ENCODE results near the gene IP6K3.

IP6K3 gene

DNA sequence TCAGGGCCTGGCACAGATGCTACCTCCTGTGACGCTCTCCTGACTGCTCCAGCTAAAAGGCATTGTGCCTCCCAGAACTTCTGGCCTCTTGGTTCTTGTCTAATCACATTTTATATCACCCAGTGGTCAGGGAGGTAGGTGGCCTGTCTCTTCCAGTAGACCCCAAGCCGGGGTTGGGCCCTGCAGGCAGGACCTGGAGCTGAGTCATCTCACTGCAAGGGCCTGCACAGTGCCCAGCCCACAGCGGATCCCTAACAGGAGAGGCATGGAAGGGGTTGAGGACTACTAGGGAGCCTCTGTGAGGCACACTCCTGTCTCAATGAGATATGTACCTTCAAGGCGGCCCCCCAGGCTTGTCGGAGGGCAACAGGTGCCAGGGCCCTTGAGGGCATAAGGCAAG is 35.9 kb upstream of the IP6K3 start:
- H3K27ac ChIP-seq: no peak overlapping the region

DNA sequence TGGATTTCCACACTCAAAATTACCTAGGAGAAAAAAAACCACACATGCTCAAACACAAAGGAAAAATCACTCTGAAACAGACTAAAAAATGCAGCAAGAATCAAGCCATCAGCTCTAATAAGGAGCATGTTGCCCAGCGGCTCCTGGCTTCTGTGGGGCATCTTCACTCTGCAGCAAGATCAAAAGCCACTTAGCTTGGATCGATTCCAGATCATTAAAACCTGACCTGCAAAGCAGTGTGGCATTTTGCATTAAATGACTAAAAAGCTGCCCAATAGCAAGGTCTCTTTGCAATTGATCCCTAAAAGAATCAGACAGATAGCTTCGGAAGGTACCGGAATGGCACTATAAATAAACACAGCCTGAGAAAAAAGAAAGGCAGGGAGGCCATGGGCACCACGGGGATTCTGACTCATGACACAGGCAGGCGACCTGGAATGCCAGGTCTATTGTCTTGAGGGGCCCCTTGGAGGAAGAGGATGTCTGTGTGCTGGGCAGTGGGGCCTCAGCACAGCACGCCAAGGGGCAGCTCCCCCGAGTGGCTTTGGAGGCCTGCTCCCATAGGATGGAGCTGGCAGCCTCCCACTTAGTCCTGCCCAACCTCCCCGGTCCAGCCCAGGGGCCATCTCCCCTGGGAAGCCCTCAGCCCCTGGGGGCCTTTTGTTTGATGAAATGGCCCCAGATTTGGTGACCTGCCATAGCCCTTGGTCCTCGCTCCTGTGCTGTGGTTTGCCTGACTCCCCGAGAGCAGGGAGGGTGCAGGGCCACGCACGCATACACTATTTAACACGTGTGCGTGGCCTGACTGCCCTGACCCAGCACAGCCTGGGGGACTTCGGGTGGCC is 34.6 kb upstream of the IP6K3 start:
- H3K27ac ChIP-seq: no peak overlapping the region
- TF ChIP-seq ZFX (IDR thresholded peaks at IDR 0.05): no peak

More for the DNA sequence above, 35.9 kb upstream of the IP6K3 start:
- TF ChIP-seq ZFX (IDR thresholded peaks at IDR 0.05): no peak
- TF ChIP-seq, protein P1, sequence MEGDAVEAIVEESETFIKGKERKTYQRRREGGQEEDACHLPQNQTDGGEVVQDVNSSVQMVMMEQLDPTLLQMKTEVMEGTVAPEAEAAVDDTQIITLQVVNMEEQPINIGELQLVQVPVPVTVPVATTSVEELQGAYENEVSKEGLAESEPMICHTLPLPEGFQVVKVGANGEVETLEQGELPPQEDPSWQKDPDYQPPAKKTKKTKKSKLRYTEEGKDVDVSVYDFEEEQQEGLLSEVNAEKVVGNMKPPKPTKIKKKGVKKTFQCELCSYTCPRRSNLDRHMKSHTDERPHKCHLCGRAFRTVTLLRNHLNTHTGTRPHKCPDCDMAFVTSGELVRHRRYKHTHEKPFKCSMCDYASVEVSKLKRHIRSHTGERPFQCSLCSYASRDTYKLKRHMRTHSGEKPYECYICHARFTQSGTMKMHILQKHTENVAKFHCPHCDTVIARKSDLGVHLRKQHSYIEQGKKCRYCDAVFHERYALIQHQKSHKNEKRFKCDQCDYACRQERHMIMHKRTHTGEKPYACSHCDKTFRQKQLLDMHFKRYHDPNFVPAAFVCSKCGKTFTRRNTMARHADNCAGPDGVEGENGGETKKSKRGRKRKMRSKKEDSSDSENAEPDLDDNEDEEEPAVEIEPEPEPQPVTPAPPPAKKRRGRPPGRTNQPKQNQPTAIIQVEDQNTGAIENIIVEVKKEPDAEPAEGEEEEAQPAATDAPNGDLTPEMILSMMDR (conservative IDR thresholded peaks at IDR 0.05): no peak

DNA sequence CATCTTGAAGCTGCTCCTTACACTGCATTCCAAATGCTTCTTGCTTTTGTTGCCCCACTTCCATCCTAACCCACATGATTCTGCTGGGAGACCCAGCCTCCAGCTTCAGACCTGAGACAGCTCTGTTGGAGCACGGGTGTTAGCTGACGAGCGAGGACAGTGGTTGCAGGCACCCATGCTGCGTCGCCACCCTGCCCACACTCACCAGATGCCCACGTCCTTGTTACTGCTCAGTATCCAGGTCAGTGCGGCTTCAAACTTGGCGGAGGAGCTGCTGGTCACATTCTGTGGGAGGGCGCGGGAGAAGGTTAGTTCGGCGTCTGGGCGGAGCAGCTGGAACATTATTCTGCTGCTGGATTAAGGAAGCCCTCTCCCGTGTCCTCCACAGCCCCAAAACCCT is 33.2 kb upstream of the IP6K3 start:
- TF ChIP-seq, protein P1 (conservative IDR thresholded peaks at IDR 0.05): no peak
- TF ChIP-seq ZFX (IDR thresholded peaks at IDR 0.05): no peak
- H3K27ac ChIP-seq: no peak overlapping the region

DNA sequence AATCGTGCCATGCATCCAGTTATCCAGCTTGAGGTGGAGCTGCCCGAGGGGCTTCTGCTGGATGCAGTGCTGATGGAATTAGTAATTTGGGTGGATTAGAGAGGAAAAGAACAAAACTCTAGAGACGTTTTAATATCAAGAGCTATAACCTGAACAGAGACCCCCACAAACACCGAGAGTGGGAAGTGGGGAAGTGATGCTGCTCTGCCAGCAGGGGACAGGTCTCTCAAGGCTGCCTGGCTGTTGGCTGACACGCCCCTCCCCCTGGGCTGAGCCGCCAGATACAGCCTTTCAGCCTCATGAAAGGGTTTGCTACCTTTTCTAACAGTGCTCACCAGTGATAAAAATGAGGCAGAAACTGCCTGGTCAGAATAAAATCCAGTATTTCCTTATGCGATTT is 32.6 kb upstream of the IP6K3 start:
- TF ChIP-seq, protein P1 (conservative IDR thresholded peaks at IDR 0.05): no peak
- TF ChIP-seq ZFX (IDR thresholded peaks at IDR 0.05): no peak
- H3K27ac ChIP-seq: no peak overlapping the region

DNA sequence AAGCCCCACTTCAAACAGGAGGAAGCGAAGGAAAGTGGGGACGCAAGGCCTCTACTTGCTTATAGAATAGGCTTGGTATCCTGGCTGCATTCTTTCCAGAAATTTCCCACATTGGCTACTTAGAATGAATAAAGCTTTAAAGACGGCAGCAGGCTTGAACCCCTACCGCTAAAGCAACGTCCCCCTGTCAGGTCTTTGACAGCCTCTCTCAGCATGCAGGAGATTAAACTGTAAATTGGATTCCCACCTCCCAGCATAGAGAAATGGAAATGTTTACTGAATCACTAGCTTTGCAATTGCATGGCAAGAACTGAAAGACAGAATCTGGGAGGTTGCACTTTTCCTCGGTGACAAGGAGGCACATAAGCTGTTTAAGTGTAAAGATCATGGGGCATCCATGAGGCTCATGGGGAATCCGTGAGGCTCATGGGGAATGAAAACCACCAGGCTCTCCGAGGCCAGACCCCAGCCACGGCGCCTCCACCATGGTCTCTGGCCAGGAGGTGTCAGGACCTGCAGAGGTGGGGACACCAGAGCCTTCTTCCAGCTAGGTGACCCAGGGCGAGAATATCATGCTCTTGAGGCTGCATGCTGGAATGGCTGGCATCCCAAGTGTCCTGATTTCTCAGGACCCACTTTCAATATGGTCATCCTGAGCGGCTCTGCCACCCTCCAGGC is 31.9 kb upstream of the IP6K3 start:
- H3K27ac ChIP-seq: no peak overlapping the region
- TF ChIP-seq, protein P1 (conservative IDR thresholded peaks at IDR 0.05): no peak
- no peak for TF ChIP-seq ZFX (IDR thresholded peaks at IDR 0.05)

DNA sequence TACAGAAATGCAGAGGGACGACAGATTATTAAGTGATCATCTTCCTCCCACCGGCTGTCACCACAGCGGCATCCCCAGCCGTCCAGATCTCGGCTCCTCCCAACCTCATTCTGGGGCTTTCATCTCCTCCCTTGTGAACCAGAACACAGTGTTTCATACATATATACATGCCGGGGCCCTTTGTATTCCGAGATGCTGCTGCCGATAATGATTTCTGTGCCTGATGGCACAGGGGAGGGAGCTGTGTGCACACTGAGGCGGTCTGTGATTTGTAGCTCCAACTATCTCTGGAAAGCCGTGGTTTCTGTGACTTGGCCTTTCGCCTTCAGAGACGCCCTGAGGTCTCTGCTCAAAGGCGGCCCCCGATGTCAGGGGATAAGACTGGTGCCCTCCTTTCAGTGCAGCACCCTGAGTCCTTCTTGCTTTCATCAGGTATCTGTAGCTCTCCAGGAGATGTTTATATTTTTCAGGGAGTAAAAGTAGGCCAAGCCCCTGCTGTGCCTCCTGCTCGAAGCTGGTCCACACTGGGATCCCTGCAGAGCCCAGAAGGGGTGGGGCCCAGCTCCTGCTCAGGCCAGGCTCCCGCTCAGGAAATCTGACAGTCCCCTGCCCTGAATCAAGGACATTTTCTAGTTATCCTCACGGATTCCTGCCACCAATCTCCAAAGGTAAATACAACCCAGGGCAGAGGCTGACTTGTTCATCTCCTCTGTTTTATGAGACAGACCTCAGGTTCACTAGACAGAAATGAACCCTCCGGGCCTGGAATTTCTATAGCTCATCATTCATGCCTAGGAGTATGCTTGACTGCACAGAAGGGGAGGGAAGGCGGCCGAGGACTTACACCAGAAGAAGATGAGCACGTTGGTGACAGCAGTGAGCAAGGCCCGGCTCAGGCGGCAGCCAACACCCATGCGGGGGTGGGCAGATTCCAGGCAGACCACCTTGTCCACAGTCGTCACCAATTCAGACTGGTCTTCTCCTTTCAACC is 31.0 kb upstream of the IP6K3 start:
- TF ChIP-seq, protein P1 (conservative IDR thresholded peaks at IDR 0.05): no peak
- no peak for TF ChIP-seq ZFX (IDR thresholded peaks at IDR 0.05)
- no peak overlapping the region for H3K27ac ChIP-seq

DNA sequence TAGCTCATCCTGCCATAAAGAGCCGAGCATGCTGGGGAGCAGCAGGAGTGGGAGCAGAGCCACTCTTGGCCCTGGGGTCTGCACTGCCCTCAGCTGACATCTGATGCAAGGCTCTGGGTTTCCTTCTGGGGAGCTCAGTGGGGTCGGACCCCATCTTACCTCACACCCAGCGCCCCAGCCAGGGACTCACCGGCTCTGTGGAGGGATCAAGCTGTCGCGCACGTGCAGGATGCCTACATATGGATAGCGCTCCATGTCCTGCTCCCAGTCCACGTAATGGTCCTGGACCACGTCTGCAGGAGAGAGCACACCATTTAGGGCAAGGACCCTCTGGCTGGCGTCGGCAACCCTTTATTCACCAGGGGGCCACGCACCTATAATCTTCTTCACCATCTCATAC is 30.1 kb upstream of the IP6K3 start:
- no peak for TF ChIP-seq ZFX (IDR thresholded peaks at IDR 0.05)
- TF ChIP-seq, protein P1 (conservative IDR thresholded peaks at IDR 0.05): no peak
- H3K27ac ChIP-seq: no peak overlapping the region

Measured in C4-2B (cell line).